B cell (primary cell): Measurements from ENCODE around the gene ADIG.

ENCODE experiments used
- EZH2 ChIP-seq: IDR thresholded peaks from 2 replicates; pipeline ENCODE4 v1.6.1; 2012; ENCODE audit warnings: borderline replicate concordance, low read depth, mild to moderate bottlenecking, moderate library complexity, low read length; ENCODE audit not compliant: insufficient read depth, poor library complexity, severe bottlenecking
- TF ChIP-seq, protein P1 (sequence below): fragments of 200-600 bp; IDR thresholded peaks from one replicate; pipeline ENCODE4 v1.8.0; 2022; ENCODE audit warnings: antibody characterized with exemption, mild to moderate bottlenecking

DNA sequence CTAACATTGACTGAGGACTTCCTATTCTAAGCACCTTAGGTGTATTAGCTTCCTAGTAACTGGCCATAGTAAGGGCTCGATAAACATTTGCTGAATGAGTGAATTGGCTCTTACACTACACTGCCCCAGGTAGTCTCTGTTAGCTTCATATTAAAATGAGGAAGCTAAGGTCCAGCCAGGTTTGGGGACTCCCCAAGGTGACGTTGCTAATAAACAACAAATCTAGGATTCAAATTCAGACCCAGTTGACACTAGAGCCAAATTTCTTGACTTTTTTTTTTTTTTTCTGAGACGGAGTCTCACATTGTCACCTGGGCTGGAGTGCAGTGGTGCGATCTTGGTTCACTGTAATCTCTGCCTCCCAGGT is 36.8 kb downstream of the ADIG start:
- TF ChIP-seq, protein P1, sequence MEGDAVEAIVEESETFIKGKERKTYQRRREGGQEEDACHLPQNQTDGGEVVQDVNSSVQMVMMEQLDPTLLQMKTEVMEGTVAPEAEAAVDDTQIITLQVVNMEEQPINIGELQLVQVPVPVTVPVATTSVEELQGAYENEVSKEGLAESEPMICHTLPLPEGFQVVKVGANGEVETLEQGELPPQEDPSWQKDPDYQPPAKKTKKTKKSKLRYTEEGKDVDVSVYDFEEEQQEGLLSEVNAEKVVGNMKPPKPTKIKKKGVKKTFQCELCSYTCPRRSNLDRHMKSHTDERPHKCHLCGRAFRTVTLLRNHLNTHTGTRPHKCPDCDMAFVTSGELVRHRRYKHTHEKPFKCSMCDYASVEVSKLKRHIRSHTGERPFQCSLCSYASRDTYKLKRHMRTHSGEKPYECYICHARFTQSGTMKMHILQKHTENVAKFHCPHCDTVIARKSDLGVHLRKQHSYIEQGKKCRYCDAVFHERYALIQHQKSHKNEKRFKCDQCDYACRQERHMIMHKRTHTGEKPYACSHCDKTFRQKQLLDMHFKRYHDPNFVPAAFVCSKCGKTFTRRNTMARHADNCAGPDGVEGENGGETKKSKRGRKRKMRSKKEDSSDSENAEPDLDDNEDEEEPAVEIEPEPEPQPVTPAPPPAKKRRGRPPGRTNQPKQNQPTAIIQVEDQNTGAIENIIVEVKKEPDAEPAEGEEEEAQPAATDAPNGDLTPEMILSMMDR, result no peak
- no peak for TF ChIP-seq EZH2
